ENCODE data around the gene TANGO6.
"Not testable (repeated sequence)": the region's sequence is repeated elsewhere in the genome, so short reads cannot be mapped to it uniquely, and the experiment has no call there.

TANGO6 gene

DNA sequence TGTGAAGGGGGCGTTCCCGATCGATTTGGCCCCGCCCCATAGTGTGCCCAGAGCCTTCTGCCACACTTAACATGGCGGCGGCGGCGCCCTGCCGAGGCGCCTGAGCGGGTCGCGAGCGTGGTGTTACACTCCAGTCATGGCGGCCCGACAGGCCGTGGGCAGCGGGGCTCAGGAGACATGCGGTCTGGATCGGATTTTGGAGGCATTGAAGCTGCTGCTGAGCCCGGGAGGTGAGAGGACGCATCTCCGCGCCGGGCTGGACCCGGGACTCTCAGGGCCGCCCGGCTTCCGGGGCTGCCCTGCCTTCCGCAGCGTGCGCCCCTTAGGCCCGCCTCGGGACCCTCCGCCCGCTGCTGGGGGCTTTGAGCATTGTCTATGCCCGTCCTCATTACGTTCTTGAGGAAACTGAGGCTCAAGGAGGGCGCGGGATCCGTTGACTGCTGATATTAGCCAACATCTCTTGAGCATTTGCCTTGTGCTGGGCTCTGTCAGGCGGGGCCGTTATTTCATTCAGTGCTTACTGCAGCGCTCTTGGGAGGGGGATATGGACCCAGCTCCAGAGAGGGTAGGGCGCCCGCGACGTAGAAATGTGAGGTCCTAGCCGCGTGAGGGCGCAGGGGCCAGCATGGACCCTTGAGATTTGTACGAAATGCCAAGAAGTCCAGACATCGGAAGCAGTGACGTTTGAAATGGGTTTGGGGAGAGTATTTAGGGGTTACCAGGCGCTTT, at the start of gene TANGO6:
Gene TANGO6 (plus strand): TSS at position 50 of the 729 bp plus-strand sequence. CDS start 87 bp downstream, at position 137.
- peak; percentile 88 for DNase-seq (ENCODE audit: low spot score)

DNA sequence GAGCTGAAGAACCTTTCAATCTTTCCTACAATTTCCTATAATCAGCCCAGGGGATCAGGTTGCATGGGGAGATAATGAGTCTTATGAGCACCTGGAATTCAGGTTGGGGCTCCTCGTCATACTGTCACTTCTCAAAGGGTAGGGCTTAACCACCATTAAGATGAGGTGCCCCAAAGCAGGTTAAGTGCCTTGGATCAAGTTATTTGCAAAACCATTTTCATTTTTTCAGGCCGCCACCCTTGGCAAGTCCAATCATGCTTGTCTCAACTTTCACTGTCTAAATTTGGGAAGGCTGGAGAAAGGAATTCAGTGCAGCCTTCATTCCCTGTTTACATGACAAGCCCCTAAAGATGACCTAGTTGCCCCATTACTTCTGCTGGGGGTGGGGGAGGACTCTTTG, 44.9 kb upstream of the TANGO6 start:
- no peak for DNase-seq (ENCODE audit: low spot score)

DNA sequence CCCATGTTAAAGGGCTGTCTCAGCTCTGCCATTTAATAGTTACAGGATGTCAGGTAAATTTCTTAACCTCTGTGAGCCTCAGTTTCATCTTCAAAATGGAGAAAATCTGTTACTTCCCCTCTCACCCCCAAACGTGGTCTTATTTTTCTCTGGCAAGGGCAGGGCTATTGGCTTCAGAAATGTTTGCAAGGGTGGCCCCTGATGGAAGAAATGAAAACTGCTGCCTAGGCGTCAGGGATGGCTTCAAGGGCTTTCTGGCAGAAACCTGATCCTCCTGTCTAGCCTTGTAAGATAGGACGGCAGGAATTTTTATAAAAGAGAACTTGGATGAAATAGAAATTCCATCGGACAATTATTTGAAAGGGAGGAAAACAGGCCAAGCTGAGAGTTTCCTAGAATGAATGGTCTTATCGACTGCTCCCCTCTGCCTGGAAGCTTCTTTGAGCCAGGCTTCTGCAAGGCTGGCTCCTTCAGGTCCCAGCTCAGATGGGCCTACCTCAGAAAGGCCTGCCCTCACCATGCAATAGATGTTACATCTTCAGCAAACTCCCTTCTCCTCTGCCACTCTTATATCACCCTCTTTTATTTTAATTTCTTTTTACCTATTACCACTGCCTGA, 43.0 kb upstream of the TANGO6 start:
- DNase-seq (ENCODE audit: low spot score), result peak; percentile 76

DNA sequence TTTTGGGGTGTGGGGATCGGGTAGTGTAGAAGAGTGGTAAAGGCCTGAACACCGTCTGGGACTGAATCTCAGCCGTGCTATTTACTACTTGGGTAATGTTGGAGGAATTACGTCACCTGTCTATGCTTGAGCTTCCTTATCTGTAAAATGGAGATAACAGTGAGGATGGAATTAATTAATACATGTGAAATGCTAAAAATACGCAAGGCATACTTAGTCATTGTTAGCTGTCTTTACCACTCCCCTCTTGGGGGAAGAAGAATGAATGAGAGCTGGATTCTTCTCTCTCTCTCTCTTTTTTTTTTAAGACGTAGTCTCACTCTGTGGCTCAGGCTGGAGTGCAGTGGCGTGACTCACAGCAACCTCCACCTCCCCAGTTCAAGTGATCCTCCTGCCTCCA, 41.1 kb upstream of the TANGO6 start:
- DNase-seq (ENCODE audit: low spot score), result no peak

DNA sequence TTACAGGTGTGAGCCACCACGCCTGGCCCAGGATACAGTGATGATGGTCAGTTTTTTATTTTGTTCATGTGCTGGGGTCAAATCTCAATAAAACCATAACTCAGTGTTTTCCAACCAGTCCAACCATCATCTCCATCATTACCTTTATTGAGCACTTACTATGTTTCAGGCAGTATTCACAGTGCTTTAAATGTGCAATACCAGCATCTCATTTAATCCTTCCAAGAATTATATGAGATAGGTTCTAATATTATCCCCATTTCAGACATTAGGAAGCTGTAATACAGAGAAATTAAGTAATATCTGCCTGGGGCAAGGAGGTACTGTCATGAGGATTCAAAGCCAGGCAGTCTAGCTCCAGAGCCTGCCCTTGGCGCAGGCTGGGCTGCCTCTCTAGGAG, 36.9 kb upstream of the TANGO6 start:
- DNase-seq (ENCODE audit: low spot score), result no peak

DNA sequence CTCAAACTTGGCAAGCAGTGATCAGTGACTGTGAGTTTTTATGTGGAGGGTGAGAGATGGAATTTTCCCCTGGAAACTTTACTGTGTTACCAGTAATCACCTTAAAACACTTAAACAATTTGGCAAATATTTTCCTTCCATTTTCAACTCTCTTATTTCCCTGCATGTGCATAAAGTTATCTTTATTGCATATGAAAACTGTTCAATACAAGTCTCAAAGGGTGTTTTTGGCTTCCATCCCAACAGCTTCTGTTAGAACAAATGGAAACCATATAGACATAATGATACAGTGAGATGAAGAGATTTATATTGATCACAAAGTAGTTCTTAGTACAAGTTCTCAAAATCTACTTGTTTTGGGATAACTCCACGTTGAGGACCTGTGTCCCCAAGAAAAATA, 36.4 kb upstream of the TANGO6 start:
- no peak for DNase-seq (ENCODE audit: low spot score)

DNA sequence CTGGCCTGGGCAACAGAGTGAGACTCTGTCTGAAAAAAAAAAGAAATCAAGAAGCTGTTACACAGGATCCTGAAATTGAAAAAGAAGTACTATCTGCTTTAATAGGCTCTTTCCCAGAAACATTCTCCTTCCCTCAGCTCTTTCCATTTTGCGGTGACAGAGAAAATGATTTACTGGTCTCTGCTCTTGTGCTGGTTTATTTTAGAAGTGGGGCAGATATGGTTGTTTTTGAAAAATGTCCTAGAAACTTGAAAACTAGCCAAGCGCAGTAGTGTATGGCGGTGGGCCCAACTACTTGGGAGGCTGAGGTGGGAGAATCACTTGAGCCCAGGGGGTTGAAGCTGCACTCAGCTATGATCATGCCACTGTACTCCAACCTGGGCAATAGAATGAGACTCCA, 28.8 kb upstream of the TANGO6 start:
- no peak for DNase-seq (ENCODE audit: low spot score)

DNA sequence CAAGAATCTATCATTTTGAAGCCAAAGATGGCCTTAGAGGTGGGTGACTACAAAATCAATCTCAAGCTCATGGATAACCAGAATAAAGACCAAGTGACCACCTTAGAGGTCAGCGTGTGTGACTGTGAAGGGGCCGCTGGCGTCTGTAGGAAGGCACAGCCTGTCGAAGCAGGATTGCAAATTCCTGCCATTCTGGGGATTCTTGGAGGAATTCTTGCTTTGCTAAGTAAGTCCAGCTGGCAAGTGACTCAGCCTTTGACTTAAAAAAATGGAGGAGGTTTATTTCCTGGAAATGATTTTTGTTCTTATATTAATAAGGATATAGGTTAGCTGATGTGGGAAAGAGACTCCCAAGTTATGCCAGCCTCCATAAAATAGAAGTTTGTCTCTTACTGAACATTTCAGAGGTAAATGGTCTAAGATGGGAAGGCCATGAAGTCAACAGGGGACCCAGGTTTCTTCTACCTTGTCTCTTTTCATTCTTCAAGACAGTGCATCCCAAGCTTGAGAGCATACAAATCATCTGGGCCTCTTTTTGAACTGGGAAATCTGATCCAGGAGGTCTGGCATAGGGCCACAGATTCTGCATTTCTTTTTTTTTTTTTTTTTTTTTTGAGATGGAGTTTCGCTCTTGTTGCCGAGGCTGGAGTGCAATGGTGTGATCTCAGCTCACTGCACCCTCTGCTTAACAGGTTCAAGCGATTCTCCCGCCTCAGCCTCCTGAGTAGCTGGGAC, 19.8 kb upstream of the TANGO6 start:
- DNase-seq (ENCODE audit: low spot score), result no peak

DNA sequence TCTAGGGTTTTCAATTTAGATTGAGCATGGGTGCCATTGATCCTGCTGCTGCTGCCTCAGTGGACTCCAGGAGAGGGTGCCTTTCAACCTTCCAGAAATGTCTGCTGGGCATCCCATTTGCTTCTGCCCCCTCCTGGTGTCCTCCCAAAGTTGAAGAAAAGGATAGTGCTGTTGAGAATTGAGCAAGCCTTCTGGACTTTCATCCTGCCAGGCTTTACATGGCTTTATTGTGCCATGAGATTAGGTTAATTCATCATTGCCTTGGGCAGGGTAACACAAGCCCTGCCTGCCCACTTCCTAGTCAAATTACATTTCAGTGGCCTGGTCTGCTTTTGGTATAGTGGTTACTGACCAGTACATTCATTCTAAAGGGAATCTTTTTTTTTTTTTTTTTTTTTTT, 17.9 kb upstream of the TANGO6 start:
- DNase-seq (ENCODE audit: low spot score), result no peak

DNA sequence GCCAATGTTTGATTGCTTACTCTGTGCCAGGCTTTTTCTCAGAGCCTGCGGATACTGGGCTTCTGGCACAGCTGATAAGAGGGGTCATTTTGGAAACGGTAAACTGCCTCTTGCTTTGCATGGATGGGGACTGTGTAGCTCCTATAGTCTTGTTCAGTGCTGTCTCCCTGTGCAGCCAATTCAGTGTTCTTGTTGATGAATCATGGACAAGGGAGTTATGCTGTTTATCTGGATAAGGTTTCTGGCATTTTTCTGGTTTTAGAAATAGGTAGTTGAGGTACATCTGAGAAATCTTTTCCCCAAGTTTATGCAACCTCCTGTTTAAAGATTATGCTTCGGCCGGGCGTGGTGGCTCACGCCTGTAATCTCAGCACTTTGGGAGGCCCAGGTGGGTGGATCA, 16.7 kb upstream of the TANGO6 start:
- DNase-seq (ENCODE audit: low spot score), result no peak

DNA sequence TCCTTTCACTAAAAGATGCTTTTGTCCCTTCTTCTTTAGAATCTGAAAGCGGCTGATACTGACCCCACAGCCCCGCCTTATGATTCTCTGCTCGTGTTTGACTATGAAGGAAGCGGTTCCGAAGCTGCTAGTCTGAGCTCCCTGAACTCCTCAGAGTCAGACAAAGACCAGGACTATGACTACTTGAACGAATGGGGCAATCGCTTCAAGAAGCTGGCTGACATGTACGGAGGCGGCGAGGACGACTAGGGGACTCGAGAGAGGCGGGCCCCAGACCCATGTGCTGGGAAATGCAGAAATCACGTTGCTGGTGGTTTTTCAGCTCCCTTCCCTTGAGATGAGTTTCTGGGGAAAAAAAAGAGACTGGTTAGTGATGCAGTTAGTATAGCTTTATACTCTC, 10.1 kb upstream of the TANGO6 start:
- DNase-seq (ENCODE audit: low spot score), result no peak

DNA sequence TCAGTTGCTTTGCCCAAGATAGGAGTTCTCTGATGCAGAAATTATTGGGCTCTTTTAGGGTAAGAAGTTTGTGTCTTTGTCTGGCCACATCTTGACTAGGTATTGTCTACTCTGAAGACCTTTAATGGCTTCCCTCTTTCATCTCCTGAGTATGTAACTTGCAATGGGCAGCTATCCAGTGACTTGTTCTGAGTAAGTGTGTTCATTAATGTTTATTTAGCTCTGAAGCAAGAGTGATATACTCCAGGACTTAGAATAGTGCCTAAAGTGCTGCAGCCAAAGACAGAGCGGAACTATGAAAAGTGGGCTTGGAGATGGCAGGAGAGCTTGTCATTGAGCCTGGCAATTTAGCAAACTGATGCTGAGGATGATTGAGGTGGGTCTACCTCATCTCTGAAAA, 8.8 kb upstream of the TANGO6 start:
- DNase-seq (ENCODE audit: low spot score), result no peak

DNA sequence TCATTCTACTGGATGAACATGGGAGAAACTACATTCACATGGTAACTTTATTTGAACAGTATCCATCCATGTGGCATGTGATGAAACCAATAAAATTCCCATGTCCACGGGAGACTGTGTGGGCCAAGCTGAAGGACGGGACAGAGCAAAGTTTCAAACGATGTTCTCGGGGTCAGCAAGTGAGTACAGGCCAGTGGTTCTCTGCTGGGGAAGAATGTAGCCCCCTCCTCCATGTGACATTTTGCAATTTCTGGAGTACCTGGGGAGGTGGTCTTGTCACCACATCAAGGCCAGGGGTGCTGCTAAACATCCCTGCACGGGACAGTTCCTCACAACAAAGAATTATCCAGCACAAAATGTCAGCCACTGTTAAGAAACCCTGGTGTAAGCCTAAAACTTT, 7.4 kb upstream of the TANGO6 start:
- no peak for DNase-seq (ENCODE audit: low spot score)

DNA sequence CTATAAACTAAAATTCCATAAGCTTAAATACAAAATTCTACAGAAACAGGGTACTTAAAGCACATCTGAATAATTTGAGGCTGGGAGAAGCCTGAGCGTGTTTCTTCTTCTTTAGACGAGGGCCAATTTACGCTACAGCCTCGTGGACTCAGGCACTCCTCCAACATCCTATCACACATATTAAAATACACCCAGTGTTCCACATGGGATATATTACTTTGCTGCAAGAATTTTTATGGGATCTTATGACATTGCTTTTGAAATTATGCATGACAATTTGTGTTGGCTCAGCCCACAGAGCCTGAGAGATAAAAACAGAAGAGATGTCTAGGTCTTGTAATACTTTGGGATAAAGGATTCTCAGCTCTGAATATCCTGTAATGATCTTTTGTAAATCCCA, 3.5 kb upstream of the TANGO6 start:
- no peak for DNase-seq (ENCODE audit: low spot score)

DNA sequence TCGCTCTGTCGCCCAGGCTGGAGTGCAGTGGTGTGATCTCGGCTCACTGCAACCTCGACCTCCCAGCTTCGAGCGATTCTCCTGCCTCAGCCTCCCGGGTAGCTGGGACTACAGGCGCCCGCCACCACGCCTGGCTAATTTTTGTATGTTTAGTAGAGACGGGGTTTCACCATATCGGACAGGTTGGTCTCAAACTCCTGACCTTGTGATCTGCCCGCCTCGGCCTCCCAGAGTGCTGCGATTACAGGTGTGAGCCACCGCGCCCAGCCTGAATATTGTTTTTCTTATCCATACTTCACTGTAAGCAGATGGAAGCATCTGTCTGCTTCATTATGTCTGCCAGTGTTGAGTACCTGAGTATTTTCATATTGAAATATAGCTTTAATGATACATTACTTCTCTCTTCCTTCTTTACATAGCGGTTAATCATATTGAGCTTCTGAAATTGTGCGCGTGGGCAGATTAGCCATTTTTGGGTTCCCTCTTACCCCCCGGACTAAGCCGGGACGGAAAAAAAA, 308 bp upstream of the TANGO6 start:
- not testable (repeated sequence) for DNase-seq (ENCODE audit: low spot score)

DNA sequence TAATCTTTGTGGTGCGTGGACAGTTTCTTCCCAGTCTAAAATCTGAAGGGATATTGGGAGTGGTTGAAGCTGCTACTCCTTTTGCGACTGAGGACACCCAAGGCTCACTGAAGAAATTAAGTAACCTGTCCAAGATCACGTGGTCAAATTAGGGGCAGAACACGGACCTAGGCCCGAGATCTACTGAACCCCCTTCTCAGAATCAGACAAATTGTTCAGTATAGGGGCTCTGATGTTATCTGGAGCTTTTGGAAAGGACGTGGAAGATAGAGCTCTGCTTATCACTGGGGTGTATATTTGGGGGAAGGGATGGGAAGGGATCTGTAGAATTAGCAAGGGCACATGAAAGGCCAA, 857 bp downstream of the TANGO6 start:
- DNase-seq (ENCODE audit: low spot score), result no peak

DNA sequence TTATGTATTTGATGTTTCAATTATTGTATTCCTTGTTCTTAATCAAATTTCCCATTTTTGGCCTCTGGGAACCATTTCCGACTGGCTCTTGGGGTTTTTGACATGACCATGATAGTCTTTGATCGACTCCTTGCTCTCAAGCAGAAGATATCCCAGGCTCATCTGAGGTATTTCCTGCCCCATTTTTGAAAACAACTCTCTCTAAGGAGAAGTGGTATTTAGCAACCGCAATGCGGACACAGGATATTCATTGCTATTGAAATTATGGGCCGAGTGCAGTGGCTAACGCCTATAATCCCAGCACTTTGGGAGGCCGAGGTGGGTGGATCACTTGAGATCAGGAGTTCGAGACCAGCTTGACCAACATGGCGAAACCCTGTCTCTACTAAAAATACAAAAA, 5.5 kb downstream of the TANGO6 start:
- DNase-seq (ENCODE audit: low spot score), result no peak

DNA sequence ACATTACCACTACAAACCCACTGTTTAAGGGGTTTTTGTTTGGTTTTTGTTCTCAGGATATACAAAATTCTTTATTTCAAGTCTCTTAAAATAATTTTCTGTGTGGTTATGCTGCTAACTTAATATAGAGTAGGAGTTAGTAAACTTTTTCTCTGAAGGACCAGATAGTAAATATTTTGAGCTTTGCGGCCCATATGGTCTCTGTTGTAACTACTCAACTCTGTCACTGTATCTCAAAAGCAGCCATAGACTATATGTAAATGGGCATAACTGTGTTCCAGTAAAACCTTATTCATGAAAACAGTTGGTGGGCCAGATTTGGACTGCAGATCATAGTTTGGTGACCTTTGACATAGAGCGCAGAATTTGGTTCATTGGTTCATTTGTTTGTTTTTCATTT, 7.2 kb downstream of the TANGO6 start:
- no peak for DNase-seq (ENCODE audit: low spot score)

DNA sequence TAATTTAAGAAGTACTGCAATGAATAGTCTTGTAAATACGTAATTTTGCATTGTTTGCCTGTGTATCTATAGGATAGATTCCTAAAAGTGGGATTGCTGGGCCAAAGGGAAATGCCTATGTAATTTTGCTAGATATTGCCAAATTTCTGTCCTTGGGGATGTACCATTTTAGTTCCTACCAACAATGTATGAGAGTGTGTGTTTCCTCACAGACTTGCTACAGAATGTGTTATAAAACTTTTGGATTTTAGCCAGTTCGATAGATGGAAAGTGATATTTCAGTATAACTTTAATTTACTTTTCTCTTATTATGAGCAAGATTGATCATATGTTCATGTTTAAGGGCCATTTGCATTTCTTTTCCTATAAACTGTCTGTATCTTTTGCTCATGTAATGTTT, 8.3 kb downstream of the TANGO6 start:
- DNase-seq (ENCODE audit: low spot score), result no peak

DNA sequence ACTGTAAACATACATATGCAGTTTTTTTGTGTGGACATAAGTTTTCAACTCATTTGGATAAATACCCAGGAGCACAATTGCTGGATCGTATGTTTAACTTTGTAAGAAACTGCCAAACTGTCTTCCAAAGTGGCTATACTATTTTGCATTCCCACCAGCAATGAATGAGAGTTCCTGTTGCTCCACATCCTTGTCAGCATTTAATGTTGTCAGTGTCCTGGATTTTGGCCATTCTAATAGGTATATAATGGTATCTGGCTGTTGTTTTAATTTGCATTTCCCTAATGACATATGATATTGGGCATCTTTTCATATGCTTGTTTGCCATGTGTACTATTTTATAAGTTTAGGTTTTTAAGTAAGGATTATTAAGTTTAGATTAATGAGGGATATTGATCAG, 14.1 kb downstream of the TANGO6 start:
- no peak for DNase-seq (ENCODE audit: low spot score)

DNA sequence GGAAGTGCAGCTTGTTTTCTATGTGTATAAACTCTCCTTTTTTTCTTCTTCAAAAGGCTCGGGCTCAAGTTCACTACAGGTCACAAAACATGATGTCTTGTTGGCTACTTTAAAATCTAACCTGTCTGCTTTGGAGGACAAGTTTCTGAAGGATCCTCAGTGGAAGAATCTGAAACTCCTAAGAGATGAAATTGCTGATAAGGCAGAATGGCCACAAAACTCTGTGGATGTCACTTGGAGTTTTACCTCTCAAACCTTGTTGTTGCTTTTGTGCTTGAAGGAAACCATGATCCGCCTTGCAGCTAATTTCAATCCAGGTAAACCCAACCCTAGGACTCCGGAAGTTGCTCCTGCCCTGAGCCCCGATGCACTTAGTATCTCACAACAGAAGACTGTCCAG, 16.5 kb downstream of the TANGO6 start:
- no peak for DNase-seq (ENCODE audit: low spot score)

DNA sequence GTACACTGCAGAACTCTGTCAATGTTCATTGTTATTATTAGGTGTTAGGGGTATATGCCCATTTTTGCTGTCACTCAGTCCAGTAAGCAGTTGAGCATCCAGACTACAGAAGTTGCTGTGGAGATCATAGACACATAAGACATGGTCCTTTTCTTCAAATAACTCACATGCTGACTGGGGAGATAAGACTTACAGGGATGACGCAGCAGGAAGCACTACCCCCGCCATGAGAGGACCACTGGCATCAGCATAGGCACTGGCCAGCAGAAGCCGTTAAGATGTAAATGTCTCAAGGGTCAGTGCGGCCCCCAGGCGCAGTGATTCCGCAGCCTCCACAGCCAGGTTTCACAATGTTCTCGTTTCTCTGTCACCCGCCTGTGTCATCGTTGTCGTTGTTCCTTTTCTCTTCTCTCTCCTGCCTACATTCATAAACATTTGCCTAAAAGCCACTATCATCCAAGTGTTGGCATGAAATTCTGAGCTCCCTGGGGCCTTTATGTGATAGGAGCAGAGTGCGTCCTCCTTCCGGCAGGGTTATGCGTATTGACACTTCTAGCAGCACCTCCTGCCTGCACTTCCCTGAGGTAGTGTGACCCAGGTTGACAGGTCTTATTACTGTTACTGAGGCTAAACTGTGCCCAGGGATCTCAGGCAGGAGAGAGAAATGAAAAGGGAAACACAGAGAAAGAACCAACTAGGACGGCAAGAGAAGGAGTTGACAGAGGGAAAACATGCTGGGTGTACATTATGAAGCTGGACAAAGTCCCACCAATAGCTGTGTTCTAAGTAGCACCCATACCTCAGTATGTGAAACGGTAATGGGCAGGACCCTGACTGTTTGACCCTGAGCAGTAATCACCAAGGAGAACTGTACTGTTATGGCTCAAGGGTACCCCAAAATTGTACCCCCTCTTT, 17.9 kb downstream of the TANGO6 start:
- DNase-seq (ENCODE audit: low spot score), result no peak

All from left forelimb (tissue), 1 donor.